NCI-H2107 (cell line): ENCODE measurements around the gene ZNF385D.
"Not testable (repeated sequence)": the region's sequence is repeated elsewhere in the genome, so short reads cannot be mapped to it uniquely, and the experiment has no call there.

Experiments
- DNase-seq: peaks from one replicate; lab custom pipeline; 2025; lab: John Stamatoyannopoulos, UW

ZNF385D gene

DNA sequence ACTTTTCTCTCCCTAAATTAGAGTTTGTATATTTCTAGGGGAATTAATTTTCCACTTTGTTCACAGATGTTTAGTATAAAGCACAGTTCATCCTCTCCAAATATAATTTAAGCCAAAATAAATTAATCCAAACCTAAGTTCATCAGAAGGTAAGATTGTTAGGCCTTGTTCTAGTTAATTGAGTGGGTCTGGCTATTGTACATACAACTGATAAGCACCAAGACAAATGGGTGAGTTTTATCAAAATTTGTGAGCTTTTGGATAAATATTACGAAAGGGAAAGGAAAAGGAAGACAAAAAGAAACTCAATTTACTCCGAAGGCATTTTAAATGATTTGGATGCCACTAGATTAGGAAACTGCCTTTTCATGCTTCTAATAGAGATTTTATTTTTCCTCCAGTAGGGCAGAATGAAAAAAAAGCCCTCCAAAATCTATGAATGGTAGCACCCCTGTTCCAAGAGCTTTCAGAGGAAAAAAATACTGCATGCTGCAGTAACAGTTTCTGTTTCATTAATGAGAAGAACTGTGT is 304.0 kb downstream of the ZNF385D start:
- no peak for DNase-seq

GRCh38 chr3:21446027-21446426 is 305.0 kb downstream of the ZNF385D start:
- DNase-seq: no peak

GRCh38 chr3:21441821-21442220 is 309.2 kb downstream of the ZNF385D start:
- no peak for DNase-seq

DNA sequence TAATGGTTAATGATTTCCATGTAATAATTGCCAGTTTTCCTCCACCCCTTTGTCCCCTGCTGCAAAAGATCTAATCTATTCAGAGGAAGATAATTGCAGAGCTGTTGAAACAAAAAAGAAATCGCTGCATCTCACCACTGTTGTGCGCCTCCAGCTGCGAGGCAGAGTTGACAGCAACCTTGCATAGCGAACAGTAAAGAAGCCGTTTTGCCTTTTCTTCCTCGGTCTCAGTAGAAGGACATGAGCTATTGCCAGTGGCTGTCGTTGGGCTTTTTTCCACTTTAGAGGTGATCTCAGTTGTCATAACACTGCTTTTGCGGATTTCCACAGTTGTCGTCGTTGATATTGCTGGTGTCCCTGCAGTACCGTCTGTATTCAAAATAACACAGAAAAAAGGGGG is 314.2 kb downstream of the ZNF385D start:
- no peak for DNase-seq

- no peak for DNase-seq
Observed at GRCh38 chr3:21435871-21436270, 315.1 kb downstream of the ZNF385D start.

DNA sequence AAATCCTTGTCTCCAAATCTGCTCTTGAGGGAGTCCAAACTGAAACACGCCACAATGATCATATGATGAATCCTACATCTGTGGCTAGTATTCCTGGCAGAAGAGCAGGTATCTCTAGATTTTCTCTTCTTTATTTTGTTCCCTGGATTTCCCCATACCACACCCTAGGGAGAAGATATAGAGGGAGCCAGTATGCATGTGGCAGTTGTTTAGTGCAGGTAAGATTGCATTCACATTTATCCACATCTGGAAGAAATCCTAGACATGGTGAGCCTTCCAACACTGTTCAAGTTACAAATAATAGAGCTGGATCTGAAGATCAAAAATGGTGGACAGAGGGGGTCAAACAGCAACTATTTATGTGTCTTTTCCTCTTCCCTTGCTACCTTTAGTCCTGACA is 316.7 kb downstream of the ZNF385D start:
- no peak for DNase-seq

GRCh38 chr3:21433751-21434150 is 317.3 kb downstream of the ZNF385D start:
- no peak for DNase-seq

DNA sequence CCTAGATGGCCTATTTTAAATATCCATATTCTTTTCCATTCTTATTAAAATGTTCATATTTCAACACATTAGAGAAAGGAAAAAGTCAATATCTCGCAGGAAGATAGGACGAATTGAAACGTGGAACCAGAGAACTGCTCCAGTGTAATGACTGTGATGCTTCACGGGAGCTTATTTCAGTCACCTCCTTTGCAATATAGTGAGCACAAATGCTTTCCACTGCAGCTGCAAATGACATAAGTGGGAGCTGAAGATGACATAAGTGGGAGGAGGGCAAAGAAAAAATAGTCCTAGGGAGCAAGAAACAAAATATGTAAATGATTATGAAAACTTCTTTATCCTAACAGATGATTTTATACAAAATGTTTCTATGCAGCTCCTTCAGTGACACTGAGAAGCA is 324.1 kb downstream of the ZNF385D start:
- no peak for DNase-seq

- no peak for DNase-seq
Observed at GRCh38 chr3:21425715-21426114, 325.3 kb downstream of the ZNF385D start.

- no peak for DNase-seq
Observed at GRCh38 chr3:21421096-21421495, 329.9 kb downstream of the ZNF385D start.

DNA sequence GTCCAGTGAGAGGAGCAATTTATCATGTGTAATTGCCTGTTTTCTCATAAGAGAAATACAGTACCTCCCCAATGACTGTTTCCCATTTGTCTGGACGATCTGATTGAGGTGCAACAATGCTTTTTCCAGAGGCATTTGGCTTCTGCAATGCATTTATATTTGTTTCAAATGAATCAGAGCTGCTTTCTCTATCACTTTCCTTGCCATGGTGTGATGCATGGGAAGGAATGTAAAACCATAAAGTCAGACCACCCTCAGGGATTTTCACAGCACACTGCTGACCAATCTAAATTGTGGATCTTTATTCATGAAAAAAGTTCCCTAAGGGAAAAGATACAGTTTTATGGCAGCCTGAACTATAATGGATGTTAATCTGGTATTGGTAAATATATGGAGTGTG is 333.0 kb downstream of the ZNF385D start:
- DNase-seq: no peak

- DNase-seq: no peak
Observed at GRCh38 chr3:21414506-21414905, 336.5 kb downstream of the ZNF385D start.

DNA sequence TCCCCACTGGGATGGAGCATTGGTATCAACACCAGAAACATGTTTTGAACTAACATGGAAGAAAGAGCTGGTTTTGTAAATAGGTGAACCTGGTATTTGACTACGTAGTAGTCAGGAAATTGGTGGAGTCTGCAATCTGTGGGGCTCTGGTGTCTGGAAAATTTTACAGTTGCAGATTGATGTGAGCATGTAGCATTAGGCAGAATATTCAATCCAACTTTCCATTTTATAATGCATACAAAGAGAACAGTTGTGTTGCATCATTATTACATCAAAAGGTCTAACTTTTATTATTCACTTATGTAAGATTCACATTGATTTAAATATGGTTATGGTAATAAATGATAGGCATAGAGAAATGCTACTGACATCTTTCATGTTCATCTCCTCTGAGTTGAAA is 340.0 kb downstream of the ZNF385D start:
- no peak for DNase-seq

DNA sequence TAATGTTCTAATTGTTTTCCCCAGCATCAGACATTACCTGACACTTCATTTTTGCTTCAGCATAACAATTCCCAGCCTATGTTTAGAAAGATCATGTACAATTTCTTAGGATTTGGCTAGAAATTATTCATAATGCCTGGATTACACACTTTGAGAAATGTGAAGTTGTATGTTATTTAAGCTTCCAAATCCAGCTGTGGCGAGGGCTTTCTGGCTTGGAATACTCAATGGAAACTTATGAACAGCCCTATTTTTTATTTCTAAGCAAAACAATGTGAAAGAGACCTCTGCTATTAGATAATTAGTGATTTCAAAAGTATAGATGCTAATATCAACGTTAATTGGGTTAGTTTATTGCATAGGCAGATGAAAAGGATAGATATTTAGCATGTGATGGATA is 341.6 kb downstream of the ZNF385D start:
- no peak for DNase-seq

DNA sequence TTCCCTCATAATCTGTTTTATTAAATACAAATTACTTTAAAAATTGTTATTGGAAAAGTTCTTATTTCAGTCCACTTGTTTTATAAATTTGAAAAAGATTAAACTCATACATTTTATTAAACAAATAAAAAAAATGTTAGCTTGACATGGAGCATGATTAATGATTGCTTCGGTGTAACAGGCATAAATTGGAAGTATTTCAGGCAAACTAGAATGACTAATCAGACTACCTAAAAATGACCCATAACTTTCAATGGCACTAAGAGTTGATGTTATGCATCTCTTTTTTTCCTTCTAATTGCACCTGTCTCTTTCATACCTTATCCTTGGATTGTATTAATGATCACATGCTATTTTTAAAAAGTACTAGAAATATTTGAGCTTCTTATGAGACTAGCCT is 343.3 kb downstream of the ZNF385D start:
- DNase-seq: no peak

GRCh38 chr3:21405671-21406667 is 345.0 kb downstream of the ZNF385D start:
- DNase-seq: no peak

- DNase-seq: no peak
Observed at GRCh38 chr3:21398461-21398860, 352.5 kb downstream of the ZNF385D start.

DNA sequence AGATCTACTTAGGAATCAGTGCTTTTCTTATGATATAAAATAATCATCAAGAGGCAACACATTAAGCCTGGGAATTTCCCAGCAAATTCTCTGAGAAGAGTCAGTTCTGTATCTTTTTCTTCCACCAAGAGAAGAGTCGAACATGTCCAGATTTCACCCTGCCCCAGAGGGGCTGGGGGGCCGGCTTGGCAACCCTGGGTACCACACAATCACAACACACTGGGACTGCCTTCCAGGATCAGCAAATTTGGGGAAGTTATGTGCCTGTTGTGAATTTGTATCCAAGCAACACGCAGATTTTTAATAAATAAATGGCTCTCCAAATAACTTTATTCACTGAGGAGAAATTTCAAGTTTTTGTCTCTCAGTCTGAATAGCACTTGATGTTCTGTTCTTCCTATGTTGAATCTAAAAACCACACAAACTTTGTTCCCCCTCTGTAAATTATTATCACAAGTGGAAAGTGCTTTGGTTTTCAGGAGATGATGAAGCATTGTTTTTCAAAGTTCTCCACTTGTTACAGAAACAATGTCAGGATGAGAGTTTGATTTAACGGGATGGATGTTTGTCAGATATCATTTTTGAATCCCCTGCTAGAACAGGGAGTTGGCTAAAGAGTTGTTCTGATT is 357.2 kb downstream of the ZNF385D start:
- DNase-seq: no peak

DNA sequence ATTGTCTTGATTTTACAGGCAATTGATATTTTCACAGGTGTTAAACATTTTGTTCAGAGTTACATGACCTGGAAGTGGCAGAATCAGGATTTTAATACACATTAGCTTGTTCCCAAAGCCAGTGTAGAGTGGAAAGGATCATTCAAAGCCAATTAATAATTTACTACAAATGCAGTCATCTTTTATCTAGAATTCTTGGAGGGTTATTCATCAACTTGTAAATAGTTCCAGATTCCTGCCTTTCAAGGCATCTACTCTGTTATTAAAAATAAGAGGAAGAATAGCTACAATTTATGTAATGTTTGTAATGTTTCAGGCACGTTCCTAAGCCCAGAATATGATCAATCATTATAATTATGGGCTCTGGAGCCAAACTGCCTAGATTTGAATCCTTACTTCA is 358.5 kb downstream of the ZNF385D start:
- no peak for DNase-seq

- DNase-seq: no peak
Observed at GRCh38 chr3:21390856-21391255, 360.2 kb downstream of the ZNF385D start.

- no peak for DNase-seq
Observed at GRCh38 chr3:21390136-21390535, 360.9 kb downstream of the ZNF385D start.

DNA sequence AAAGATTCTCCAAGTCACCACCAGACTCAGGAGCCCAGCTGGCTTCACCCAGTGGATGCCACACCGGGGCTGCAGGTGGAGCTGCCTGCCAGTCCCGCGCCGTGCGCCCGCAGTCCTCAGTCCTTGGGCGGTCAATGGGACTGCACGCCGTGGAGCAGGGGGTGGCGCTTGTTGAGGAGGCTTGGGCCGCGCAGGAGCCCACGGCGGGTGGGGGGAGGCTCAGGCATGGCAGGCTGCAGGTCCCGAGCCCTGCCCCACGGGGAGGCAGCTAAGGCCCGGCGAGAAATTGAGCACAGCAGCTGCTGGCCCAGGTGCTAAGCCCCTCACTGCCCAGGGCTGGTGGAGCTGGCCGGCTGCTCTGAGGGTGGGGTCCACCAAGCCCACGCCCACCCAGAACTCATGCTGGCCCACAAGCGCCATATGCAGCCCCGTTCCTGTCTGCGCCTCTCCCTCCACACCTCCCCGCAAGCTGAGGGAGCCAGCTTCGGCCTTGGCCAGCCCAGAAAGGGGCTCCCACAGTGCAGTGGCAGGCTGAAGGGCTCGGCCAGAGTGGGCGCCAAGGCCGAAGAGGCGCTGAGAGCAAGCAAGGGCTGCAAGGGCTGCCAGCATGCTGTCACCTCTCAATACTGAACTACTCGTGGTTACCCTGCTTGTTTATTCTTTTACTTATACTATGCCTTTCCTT is 363.7 kb downstream of the ZNF385D start:
- not testable (repeated sequence) for DNase-seq

GRCh38 chr3:21378036-21378435 is 373.0 kb downstream of the ZNF385D start:
- DNase-seq: not testable (repeated sequence)
